ENCODE data around the gene MAEA. TPM values are rescaled to one million over a fixed set of nuclear protein-coding genes. Genes with fewer than 3 reads are reported as not detected.
"Not testable (repeated sequence)": the region's sequence is repeated elsewhere in the genome, so short reads cannot be mapped to it uniquely, and the experiment has no call there.

Gene MAEA
- total RNA-seq, 1 donor from 2014 or later: 81.3 TPM

DNA sequence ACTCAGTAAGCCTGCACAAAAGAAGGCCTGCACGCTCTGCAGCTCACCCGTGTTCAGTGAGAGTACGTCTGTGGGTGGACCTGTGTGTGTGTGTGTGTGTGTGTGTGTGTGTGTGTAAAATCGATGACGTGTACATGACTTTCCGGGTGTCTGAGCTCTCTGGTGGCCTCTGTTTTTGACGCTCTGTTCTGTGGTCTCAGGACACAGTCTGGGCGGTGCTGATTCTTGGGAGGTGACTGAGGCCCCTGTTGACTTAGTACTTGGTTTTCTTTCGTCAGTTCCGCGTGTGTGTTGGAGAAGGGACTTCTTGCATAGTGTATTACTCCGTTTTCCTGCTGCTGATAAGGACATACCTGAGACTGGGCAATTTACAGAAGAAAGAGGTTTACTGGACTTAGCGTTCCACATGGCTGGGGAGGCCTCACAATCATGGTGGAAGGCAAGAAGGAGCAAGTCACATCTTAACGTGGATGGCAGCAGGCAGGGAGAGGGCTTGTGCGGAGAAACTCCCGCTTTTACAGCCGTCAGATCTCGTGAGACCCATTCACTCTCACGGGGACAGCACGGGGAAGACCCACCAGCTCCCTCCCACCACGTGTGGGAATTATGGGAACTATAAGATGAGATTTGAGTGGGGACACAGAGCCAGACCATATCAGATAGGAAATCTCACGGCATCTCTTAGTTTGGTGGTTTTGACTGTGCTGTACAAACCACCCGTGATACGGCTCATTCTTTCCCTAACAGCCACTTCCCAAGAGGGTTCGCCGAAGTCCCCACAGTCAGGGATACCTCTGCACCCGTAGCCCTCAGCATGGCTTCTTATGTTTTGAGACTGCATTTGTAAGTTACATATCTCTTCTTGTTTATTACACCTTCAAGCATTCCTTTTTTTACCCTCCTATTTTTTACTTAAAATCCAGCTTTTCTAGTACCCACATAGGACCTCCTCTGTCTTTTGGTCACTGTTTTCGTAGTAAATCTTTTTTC, 81.8 kb downstream of the MAEA start:
- no peaks in the 10 kb centered on the region for H3K27me3 Mint-ChIP-seq
- TF ChIP-seq CTCF (IDR thresholded peaks at IDR 0.05; ENCODE audit: unreplicated experiment): no peak
- H3K9me3 Mint-ChIP-seq (ENCODE audit: low read depth): peaks cover 6% of the 10 kb centered on the region
- H3K4me1 Mint-ChIP-seq (ENCODE audit: low read depth): peaks cover 14% of the 10 kb centered on the region
- DNase-seq (ENCODE audit: low spot score, unreplicated experiment): no peak
- peaks cover 25% of the 10 kb centered on the region for H3K36me3 Mint-ChIP-seq (ENCODE audit: insufficient read depth)
- H3K4me3 Mint-ChIP-seq (ENCODE audit: low read depth): no peak overlapping the region
- peak overlapping the region; percentile 7 for H3K27ac Mint-ChIP-seq

DNA sequence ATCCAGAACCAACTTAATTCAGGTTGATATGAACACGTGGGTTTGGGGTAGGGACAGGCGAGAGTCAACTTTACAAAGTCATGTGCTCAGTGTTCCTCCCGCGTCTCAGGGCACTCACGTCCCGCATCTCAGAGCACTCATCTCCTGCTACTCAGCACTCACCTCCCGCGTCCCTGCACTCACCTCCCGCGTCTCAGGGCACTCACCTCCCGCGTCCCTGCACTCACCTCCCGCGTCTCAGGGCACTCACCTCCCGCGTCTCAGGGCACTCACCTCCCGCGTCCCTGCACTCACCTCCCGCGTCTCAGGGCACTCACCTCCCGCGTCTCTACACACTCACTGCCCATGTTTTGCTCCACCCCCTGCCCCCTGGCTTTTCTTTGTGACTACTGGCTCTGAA, 82.9 kb downstream of the MAEA start:
- H3K9me3 Mint-ChIP-seq (ENCODE audit: low read depth); H3K4me3 Mint-ChIP-seq (ENCODE audit: low read depth); H3K27me3 Mint-ChIP-seq; H3K27ac Mint-ChIP-seq; DNase-seq (ENCODE audit: low spot score, unreplicated experiment): not testable (repeated sequence)
- peaks cover 14% of the 10 kb centered on the region for H3K4me1 Mint-ChIP-seq (ENCODE audit: low read depth)
- H3K36me3 Mint-ChIP-seq (ENCODE audit: insufficient read depth): peaks cover 25% of the 10 kb centered on the region

GRCh38 chr4:1373892-1374705, 84.4 kb downstream of the MAEA start:
- Mint-ChIP-seq H3K27ac (no peak overlapping the region), H3K9me3 (ENCODE audit: low read depth) (peaks cover 6% of the 10 kb centered on the region), H3K27me3 (no peaks in the 10 kb centered on the region), H3K36me3 (ENCODE audit: insufficient read depth) (peaks cover 25% of the 10 kb centered on the region), H3K4me3 (ENCODE audit: low read depth) (no peak overlapping the region), H3K4me1 (ENCODE audit: low read depth) (peaks cover 12% of the 10 kb centered on the region)
- no peak for TF ChIP-seq CTCF (IDR thresholded peaks at IDR 0.05; ENCODE audit: unreplicated experiment)
- no peak for DNase-seq (ENCODE audit: low spot score, unreplicated experiment)

DNA sequence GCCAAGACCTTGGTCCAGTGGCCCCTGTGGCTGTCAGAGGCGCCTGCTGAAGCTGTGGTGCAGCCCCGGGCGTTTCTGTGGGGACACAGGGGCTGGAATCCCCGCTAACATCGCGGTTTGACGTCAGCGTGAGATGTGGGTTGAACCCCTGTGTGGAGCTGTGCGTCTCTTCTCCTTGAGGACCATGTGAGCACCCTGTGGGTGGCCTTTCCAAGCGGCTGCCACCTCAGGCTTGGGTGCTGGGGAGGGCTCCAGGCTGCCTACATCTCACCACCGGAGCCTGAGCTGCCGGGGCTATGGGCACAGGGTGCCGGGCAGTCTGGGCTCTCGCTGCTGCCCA, 85.0 kb downstream of the MAEA start:
- Mint-ChIP-seq H3K4me3 (ENCODE audit: low read depth) (no peak overlapping the region), H3K36me3 (ENCODE audit: insufficient read depth) (peaks cover 25% of the 10 kb centered on the region), H3K27ac (no peak overlapping the region), H3K9me3 (ENCODE audit: low read depth) (peaks cover 6% of the 10 kb centered on the region), H3K4me1 (ENCODE audit: low read depth) (peaks cover 8% of the 10 kb centered on the region), H3K27me3 (no peaks in the 10 kb centered on the region)
- no peak for TF ChIP-seq CTCF (IDR thresholded peaks at IDR 0.05; ENCODE audit: unreplicated experiment)
- no peak for DNase-seq (ENCODE audit: low spot score, unreplicated experiment)

DNA sequence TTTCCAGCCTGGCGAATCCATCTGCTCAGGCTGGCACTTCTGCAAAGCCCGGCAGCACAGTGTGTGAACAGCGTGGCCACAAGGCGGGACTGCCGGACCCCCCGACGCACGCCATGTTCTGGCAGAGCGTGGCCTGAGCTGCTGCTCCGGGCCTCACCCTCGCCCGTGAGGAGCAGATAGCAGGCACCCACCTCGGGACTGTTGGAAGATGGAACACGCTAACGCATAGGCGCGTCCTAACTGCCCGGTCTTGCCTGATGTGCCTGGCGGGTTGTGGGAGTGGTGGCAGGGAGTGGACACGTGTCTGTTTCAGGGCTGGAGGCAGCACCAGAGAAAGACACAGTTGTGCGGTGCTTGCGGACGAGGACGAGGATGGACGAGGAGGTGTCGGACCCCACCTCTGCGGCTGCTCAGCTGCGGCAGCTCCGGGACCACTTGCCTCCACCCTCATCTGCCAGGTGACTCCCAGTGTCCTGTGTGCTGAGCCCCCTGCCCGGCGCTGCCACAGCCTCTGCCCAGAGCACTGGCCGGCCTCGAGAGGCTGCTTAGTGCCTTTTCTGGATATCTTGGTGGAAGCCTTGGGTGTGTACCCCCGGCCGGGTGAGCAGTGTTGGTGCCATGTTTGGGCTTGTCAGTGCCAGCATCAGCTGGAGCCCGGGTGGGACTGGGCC, 85.5 kb downstream of the MAEA start:
- Mint-ChIP-seq H3K27me3 (no peaks in the 10 kb centered on the region), H3K4me1 (ENCODE audit: low read depth) (peaks cover 3% of the 10 kb centered on the region), H3K4me3 (ENCODE audit: low read depth) (no peak overlapping the region), H3K27ac (no peak overlapping the region), H3K36me3 (ENCODE audit: insufficient read depth) (peaks cover 25% of the 10 kb centered on the region), H3K9me3 (ENCODE audit: low read depth) (peaks cover 6% of the 10 kb centered on the region)
- DNase-seq (ENCODE audit: low spot score, unreplicated experiment): no peak
- no peak for TF ChIP-seq CTCF (IDR thresholded peaks at IDR 0.05; ENCODE audit: unreplicated experiment)
